SK-N-SH treated with all-trans-retinoic acid at 6 μM for 48 hours (cell line): ENCODE data around the gene SPATA33.

Experiments
- ARNTL ChIP-seq: fragments of 450-650 bp; formaldehyde crosslinking; IDR thresholded peaks from 2 replicates; pipeline ENCODE4 v1.5.0; 2020; ENCODE audit warnings: low read depth, mild to moderate bottlenecking, moderate library complexity, borderline replicate concordance
- BACH2 ChIP-seq: fragments of 250-450 bp; sonication (Bioruptor Pico); IDR thresholded peaks from 2 replicates; pipeline ENCODE4 v1.9.0; 2021; ENCODE audit warnings: mild to moderate bottlenecking, borderline replicate concordance
- CSRNP3 ChIP-seq: fragments of 250-450 bp; sonication (Bioruptor Pico); IDR thresholded peaks from 2 replicates; pipeline ENCODE4 v1.5.1; 2021; ENCODE audit warnings: mild to moderate bottlenecking, moderate library complexity
- ISL1 ChIP-seq: fragments of 250-450 bp; sonication (Bioruptor Pico); IDR thresholded peaks from 2 replicates; pipeline ENCODE4 v2.1.2; 2022; ENCODE audit warnings: mild to moderate bottlenecking, moderate library complexity
- PPARA ChIP-seq: fragments of 250-450 bp; sonication (Bioruptor Pico); IDR thresholded peaks from 2 replicates; pipeline ENCODE4 v1.5.0; 2020; ENCODE audit warnings: mild to moderate bottlenecking, borderline replicate concordance
- TF ChIP-seq, protein P1 (sequence below): fragments of 250-450 bp; sonication (Bioruptor Pico); IDR thresholded peaks from 2 replicates; pipeline ENCODE4 v1.8.0; 2020; ENCODE audit warnings: mild to moderate bottlenecking, moderate library complexity, borderline replicate concordance

DNA sequence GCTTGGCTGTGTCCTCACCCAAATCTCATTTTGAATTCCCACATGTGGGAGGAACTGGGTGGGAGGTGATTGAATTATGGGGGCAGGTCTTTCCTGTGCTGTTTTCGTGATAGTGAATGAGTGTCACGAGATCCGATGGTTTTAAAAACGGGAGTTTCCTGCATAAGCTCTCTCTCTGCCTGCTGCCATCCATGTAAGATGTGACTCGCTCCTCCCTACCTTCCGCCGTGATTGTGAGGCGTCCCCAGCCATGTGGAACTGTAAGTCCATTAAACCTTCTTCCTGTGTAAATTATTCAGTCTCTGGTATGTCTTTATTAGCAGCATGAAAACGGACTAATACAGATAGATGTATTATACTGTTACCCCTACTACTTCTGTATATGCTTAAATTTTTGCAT is 3.6 kb downstream of the SPATA33 start:
- TF ChIP-seq ISL1 (CRISPR knock-in tag), result no peak
- no peak for TF ChIP-seq PPARA (CRISPR knock-in tag)
- no peak for TF ChIP-seq ARNTL (CRISPR knock-in tag)
- TF ChIP-seq, protein P1, sequence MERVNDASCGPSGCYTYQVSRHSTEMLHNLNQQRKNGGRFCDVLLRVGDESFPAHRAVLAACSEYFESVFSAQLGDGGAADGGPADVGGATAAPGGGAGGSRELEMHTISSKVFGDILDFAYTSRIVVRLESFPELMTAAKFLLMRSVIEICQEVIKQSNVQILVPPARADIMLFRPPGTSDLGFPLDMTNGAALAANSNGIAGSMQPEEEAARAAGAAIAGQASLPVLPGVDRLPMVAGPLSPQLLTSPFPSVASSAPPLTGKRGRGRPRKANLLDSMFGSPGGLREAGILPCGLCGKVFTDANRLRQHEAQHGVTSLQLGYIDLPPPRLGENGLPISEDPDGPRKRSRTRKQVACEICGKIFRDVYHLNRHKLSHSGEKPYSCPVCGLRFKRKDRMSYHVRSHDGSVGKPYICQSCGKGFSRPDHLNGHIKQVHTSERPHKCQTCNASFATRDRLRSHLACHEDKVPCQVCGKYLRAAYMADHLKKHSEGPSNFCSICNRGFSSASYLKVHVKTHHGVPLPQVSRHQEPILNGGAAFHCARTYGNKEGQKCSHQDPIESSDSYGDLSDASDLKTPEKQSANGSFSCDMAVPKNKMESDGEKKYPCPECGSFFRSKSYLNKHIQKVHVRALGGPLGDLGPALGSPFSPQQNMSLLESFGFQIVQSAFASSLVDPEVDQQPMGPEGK (CRISPR knock-in tag), result no peak
- no peak for TF ChIP-seq BACH2 (CRISPR knock-in tag)
- no peak for TF ChIP-seq CSRNP3 (CRISPR knock-in tag)
